Measurements from ENCODE around the gene CD69.

CD69 gene

DNA sequence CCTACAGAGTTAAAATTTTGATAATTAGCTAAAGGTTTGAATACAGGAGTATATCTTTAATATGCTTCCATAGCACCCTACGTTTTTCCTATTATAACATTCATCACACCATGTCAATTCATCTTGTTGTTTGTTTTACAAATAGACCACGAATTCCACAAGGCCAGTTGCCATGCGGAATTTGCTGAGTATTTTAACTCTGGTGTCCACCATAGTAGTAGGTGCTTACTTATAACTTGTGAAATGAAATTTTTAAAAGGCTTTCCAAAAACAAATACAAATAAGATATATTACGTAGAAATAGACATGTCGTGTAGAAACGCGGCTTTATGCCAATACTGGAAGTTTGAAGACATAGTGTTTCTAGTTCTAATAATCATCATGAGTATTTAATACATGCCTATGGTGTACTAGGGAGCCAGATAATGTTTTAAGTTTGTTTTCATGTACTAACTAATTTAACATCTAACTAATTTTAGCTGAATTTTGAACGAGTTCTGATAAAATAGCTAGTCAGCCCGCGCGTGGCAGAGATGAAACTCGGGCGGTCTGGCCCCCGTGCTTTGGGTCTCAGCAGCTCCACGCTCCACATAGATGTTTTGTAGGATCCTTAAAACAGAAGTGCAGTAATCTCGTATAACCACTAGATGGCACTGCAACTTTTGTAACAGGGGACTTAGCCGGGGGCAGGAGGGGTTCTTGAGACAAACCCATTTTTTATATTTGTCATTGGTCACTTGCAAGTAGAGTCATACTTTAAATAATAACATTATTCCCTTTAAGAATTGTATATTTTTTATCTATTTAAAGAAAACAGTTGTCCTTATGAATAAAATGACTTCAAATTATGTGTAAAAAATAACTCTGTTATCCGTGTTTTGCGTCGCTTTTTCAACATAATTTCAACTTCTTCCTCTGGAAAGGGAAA, 10.2 kb downstream of the CD69 start:
- no peak overlapping the region for H3K27ac ChIP-seq (ENCODE audit: low read length)
- no peaks in the 10 kb centered on the region for H3K9me3 ChIP-seq (replicated peaks; ENCODE audit: insufficient read depth, low read length)
- H3K36me3 ChIP-seq (replicated peaks; ENCODE audit: insufficient read depth, low read length) = no peaks in the 10 kb centered on the region
- TF ChIP-seq, protein P1, sequence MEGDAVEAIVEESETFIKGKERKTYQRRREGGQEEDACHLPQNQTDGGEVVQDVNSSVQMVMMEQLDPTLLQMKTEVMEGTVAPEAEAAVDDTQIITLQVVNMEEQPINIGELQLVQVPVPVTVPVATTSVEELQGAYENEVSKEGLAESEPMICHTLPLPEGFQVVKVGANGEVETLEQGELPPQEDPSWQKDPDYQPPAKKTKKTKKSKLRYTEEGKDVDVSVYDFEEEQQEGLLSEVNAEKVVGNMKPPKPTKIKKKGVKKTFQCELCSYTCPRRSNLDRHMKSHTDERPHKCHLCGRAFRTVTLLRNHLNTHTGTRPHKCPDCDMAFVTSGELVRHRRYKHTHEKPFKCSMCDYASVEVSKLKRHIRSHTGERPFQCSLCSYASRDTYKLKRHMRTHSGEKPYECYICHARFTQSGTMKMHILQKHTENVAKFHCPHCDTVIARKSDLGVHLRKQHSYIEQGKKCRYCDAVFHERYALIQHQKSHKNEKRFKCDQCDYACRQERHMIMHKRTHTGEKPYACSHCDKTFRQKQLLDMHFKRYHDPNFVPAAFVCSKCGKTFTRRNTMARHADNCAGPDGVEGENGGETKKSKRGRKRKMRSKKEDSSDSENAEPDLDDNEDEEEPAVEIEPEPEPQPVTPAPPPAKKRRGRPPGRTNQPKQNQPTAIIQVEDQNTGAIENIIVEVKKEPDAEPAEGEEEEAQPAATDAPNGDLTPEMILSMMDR (IDR thresholded peaks at IDR 0.05; ENCODE audit: low read length) = peak; percentile 70
- TF ChIP-seq EZH2 (optimal IDR thresholded peaks at IDR 0.05; ENCODE audit: low read depth, low read length) (no peak), EZH2phosphoT487 (IDR thresholded peaks at IDR 0.05; ENCODE audit: low read length) (no peak)
- no peak overlapping the region for H2AFZ ChIP-seq (ENCODE audit: low read length)
- H3K27me3 ChIP-seq (replicated peaks; ENCODE audit: insufficient read depth, low read length) = no peaks in the 10 kb centered on the region
- peak; percentile 73 for DNase-seq
- H3K9ac ChIP-seq (ENCODE audit: low read length) = no peak overlapping the region
- peak overlapping the region; percentile 69 for H3K4me2 ChIP-seq (ENCODE audit: low read depth, low read length)
- no peaks in the 10 kb centered on the region for H3K4me1 ChIP-seq (ENCODE audit: low read length)
- no peaks in the 10 kb centered on the region for H3K79me2 ChIP-seq (ENCODE audit: low read length)
- H3K9me2 ChIP-seq (replicated peaks; ENCODE audit: insufficient read depth, low read length) = no peaks in the 10 kb centered on the region
- peak overlapping the region; percentile 37 for H3K4me3 ChIP-seq (ENCODE audit: low read length)
- H4K20me1 ChIP-seq (ENCODE audit: insufficient read depth, low read length) = no peaks in the 10 kb centered on the region
- no peaks in the 10 kb centered on the region for H3F3A ChIP-seq (ENCODE audit: insufficient read depth, low read length)

GRCh38 chr12:9749640-9750039, 11.1 kb downstream of the CD69 start:
- TF ChIP-seq, protein P1 (IDR thresholded peaks at IDR 0.05; ENCODE audit: low read length) = no peak
- TF ChIP-seq EZH2 (optimal IDR thresholded peaks at IDR 0.05; ENCODE audit: low read depth, low read length) (no peak), EZH2phosphoT487 (IDR thresholded peaks at IDR 0.05; ENCODE audit: low read length) (no peak)
- H3K9me3 ChIP-seq (replicated peaks; ENCODE audit: insufficient read depth, low read length) = no peaks in the 10 kb centered on the region
- H2AFZ ChIP-seq (ENCODE audit: low read length) = no peak overlapping the region
- no peaks in the 10 kb centered on the region for H3K4me1 ChIP-seq (ENCODE audit: low read length)
- H3K4me2 ChIP-seq (ENCODE audit: low read depth, low read length) = no peak overlapping the region
- H3K27me3 ChIP-seq (replicated peaks; ENCODE audit: insufficient read depth, low read length) = no peaks in the 10 kb centered on the region
- no peaks in the 10 kb centered on the region for H4K20me1 ChIP-seq (ENCODE audit: insufficient read depth, low read length)
- no peak overlapping the region for H3K4me3 ChIP-seq (ENCODE audit: low read length)
- no peak overlapping the region for H3K9ac ChIP-seq (ENCODE audit: low read length)
- no peak overlapping the region for H3K27ac ChIP-seq (ENCODE audit: low read length)
- DNase-seq = no peak
- H3K9me2 ChIP-seq (replicated peaks; ENCODE audit: insufficient read depth, low read length) = no peaks in the 10 kb centered on the region
- H3K79me2 ChIP-seq (ENCODE audit: low read length) = no peaks in the 10 kb centered on the region
- H3F3A ChIP-seq (ENCODE audit: insufficient read depth, low read length) = no peaks in the 10 kb centered on the region
- H3K36me3 ChIP-seq (replicated peaks; ENCODE audit: insufficient read depth, low read length) = no peaks in the 10 kb centered on the region

- Histone ChIP-seq H3K27me3 (replicated peaks; ENCODE audit: insufficient read depth, low read length) (no peaks in the 10 kb centered on the region), H3K36me3 (replicated peaks; ENCODE audit: insufficient read depth, low read length) (no peaks in the 10 kb centered on the region), H3K9me3 (replicated peaks; ENCODE audit: insufficient read depth, low read length) (no peaks in the 10 kb centered on the region), H3K4me2 (ENCODE audit: low read depth, low read length) (no peak overlapping the region), H3K9me2 (replicated peaks; ENCODE audit: insufficient read depth, low read length) (no peaks in the 10 kb centered on the region), H2AFZ (ENCODE audit: low read length) (no peak overlapping the region), H3K79me2 (ENCODE audit: low read length) (no peaks in the 10 kb centered on the region), H3F3A (ENCODE audit: insufficient read depth, low read length) (peaks cover 26% of the 10 kb centered on the region), H4K20me1 (ENCODE audit: insufficient read depth, low read length) (no peaks in the 10 kb centered on the region), H3K9ac (ENCODE audit: low read length) (no peak overlapping the region), H3K4me3 (ENCODE audit: low read length) (no peak overlapping the region), H3K4me1 (ENCODE audit: low read length) (peaks cover 27% of the 10 kb centered on the region), H3K27ac (ENCODE audit: low read length) (no peak overlapping the region)
- TF ChIP-seq EZH2phosphoT487 (IDR thresholded peaks at IDR 0.05; ENCODE audit: low read length) (no peak), EZH2 (optimal IDR thresholded peaks at IDR 0.05; ENCODE audit: low read depth, low read length) (no peak)
- TF ChIP-seq, protein P1 (IDR thresholded peaks at IDR 0.05; ENCODE audit: low read length) = no peak
- DNase-seq = no peak
These were observed 15.5 kb downstream of the CD69 start for GRCh38 chr12:9745199-9745598.

Measured in MM.1S (cell line).